ENCODE measurements around the gene VAPA. TPM values are rescaled to one million over a fixed set of nuclear protein-coding genes. Genes with fewer than 3 reads are reported as not detected.

VAPA gene
- total and polyA plus RNA-seq, 9 of the 15 experiments (the other 6 are each of a cell fraction or from before 2014, with no cell fraction given) = 219 to 902 (median 526) TPM

GRCh38 chr18:9885170-9886004 lies 28.4 kb upstream of the VAPA start, which contains the start of gene TXNDC2 (continued):
- TF ChIP-seq CXXC5 (CRISPR knock-in tag; IDR thresholded peaks at IDR 0.05) = peak; percentile 49; the same call in 1 of the 2 replicates
- TF ChIP-seq SMAD4 (CRISPR knock-in tag; conservative IDR thresholded peaks at IDR 0.05) = peak; percentile 90
- TF ChIP-seq ZC3H4 (CRISPR knock-in tag; IDR thresholded peaks at IDR 0.05; ENCODE audit: borderline replicate concordance) = no peak
- no peak for TF ChIP-seq SP2 (IDR thresholded peaks at IDR 0.05; ENCODE audit: extremely low read depth, low read depth, low read length, poor library complexity, severe bottlenecking)
- peak; percentile 53 for TF ChIP-seq TEAD4 (IDR thresholded peaks at IDR 0.05; ENCODE audit: low read length)
- no peak for TF ChIP-seq TEAD4 (CRISPR knock-in tag; IDR thresholded peaks at IDR 0.05; ENCODE audit: borderline replicate concordance)
- peak; percentile 80; the same call in 1 of the 2 replicates for TF ChIP-seq EP300 (IDR thresholded peaks at IDR 0.05; ENCODE audit: low read length)
- 0 out of 2 replicates have a peak, but pooled peaks have one; percentile 9 for TF ChIP-seq DDX20 (tag; IDR thresholded peaks at IDR 0.05; ENCODE audit: low read depth)
- TF ChIP-seq CREB3L1 (IDR thresholded peaks at IDR 0.05; ENCODE audit: borderline replicate concordance, low read depth) = no peak
- no peak for TF ChIP-seq RHOXF2B (CRISPR knock-in tag; conservative IDR thresholded peaks at IDR 0.05)
- no peak for TF ChIP-seq KLF10 (CRISPR knock-in tag; IDR thresholded peaks at IDR 0.05)
- TF ChIP-seq EZH2 (IDR thresholded peaks at IDR 0.05; ENCODE audit: borderline replicate concordance, low read depth, low read length) = no peak
- no peak for TF ChIP-seq ZNF282 (CRISPR knock-in tag; IDR thresholded peaks at IDR 0.05)
- TF ChIP-seq STAT5A (IDR thresholded peaks at IDR 0.05; ENCODE audit: borderline replicate concordance, low read length) = 0 out of 2 replicates have a peak, but pooled peaks have one; percentile 25
- no peak for TF ChIP-seq NR2C1 (IDR thresholded peaks at IDR 0.05)
- TF ChIP-seq NR2C1 (tag; IDR thresholded peaks at IDR 0.05) = peak; percentile 70
- no peak for TF ChIP-seq ZNF79 (CRISPR knock-in tag; IDR thresholded peaks at IDR 0.05; ENCODE audit: low read depth)
- no peak for TF ChIP-seq ZBED1 (IDR thresholded peaks at IDR 0.05)
- peak; percentile 73 for TF ChIP-seq MAX (CRISPR knock-in tag; IDR thresholded peaks at IDR 0.05)
- peak; percentile 43; the same call in 1 of the 2 replicates for TF ChIP-seq ATF6 (CRISPR knock-in tag; IDR thresholded peaks at IDR 0.05)
- peak; percentile 62; the same call in 1 of the 2 replicates for TF ChIP-seq LEF1 (IDR thresholded peaks at IDR 0.05)
- TF ChIP-seq TFAP4 (CRISPR knock-in tag; IDR thresholded peaks at IDR 0.05; ENCODE audit: borderline replicate concordance) = peak; percentile 72
- TF ChIP-seq TEAD1 (CRISPR knock-in tag; IDR thresholded peaks at IDR 0.05) = 0 out of 4 replicates have a peak, but pooled peaks of 1 of the 2 experiments have one; percentile 5
- no peak; the same call in 1 of the 2 replicates for TF ChIP-seq ZFX (CRISPR knock-in tag; IDR thresholded peaks at IDR 0.05)
- TF ChIP-seq KHSRP (IDR thresholded peaks at IDR 0.05) = no peak
- TF ChIP-seq ATF7 (IDR thresholded peaks at IDR 0.05) = no peak
